HG03460 (cell line): ENCODE measurements around the gene FUT8.

Source experiments
- ATAC-seq: cut with Tn5 transposase; IDR thresholded peaks from one replicate; pipeline ENCODE4 v1.9.1; 2021; ENCODE audit not compliant: unreplicated experiment

FUT8 gene

GRCh38 chr14:65491274-65491673 is 78.7 kb downstream of the FUT8 start:
- no peak for ATAC-seq

GRCh38 chr14:65492266-65492665 is 79.7 kb downstream of the FUT8 start:
- ATAC-seq, result no peak

GRCh38 chr14:65495196-65495595 is 82.7 kb downstream of the FUT8 start:
- no peak for ATAC-seq

GRCh38 chr14:65496178-65496993 is 83.9 kb downstream of the FUT8 start:
- no peak for ATAC-seq

GRCh38 chr14:65499138-65499537 is 86.6 kb downstream of the FUT8 start:
- no peak for ATAC-seq

- ATAC-seq, result no peak
Observed at GRCh38 chr14:65500075-65500474, 87.5 kb downstream of the FUT8 start.

GRCh38 chr14:65501328-65501727 is 88.8 kb downstream of the FUT8 start:
- peak; percentile 50 for ATAC-seq

GRCh38 chr14:65502676-65503124 is 90.2 kb downstream of the FUT8 start:
- ATAC-seq, result no peak

- no peak for ATAC-seq
Observed at GRCh38 chr14:65503771-65504170, 91.2 kb downstream of the FUT8 start.

GRCh38 chr14:65506801-65507200 is 94.3 kb downstream of the FUT8 start:
- no peak for ATAC-seq

GRCh38 chr14:65509842-65510241 is 97.3 kb downstream of the FUT8 start:
- ATAC-seq, result no peak

GRCh38 chr14:65513671-65514070 is 101.1 kb downstream of the FUT8 start:
- no peak for ATAC-seq

- no peak for ATAC-seq
Observed at GRCh38 chr14:65517635-65518542, 105.4 kb downstream of the FUT8 start.

GRCh38 chr14:65528069-65528468 is 115.5 kb downstream of the FUT8 start:
- ATAC-seq, result no peak

- no peak for ATAC-seq
Observed at GRCh38 chr14:65531148-65531547, 118.6 kb downstream of the FUT8 start.

GRCh38 chr14:65533736-65534404 is 121.3 kb downstream of the FUT8 start:
- no peak for ATAC-seq

GRCh38 chr14:65536781-65537423 is 124.4 kb downstream of the FUT8 start:
- no peak for ATAC-seq

GRCh38 chr14:65548878-65549277 is 136.3 kb downstream of the FUT8 start:
- no peak for ATAC-seq

GRCh38 chr14:65549429-65549828 is 136.9 kb downstream of the FUT8 start:
- no peak for ATAC-seq

GRCh38 chr14:65550779-65551643 is 138.5 kb downstream of the FUT8 start:
- no peak for ATAC-seq
